Upper lobe of right lung (tissue), 1 donor: Measurements from ENCODE around the gene KRT76. TPM values are rescaled to one million over a fixed set of nuclear protein-coding genes. Genes with fewer than 3 reads are reported as not detected.

Experiments
- ATAC-seq: fragments of 200-7000 bp; cut with Tn5 transposase; one replicate; pipeline ENCODE4 v1.9.1; 2020; ENCODE audit warnings: mild to moderate bottlenecking, moderate library complexity
- DNase-seq: peaks from one replicate; pipeline ENCODE4 v3.0.0-alpha.2; 2020
- H3K27ac ChIP-seq: fragments of 200-600 bp; one replicate; pipeline ENCODE4 v1.8.0; 2022
- H3K27me3 ChIP-seq: fragments of 200-600 bp; one replicate; pipeline ENCODE4 v1.8.0; 2022; ENCODE audit warnings: mild to moderate bottlenecking
- H3K36me3 ChIP-seq: fragments of 200-600 bp; one replicate; pipeline ENCODE4 v1.8.0; 2022
- H3K4me1 ChIP-seq: fragments of 200-600 bp; one replicate; pipeline ENCODE4 v1.8.0; 2022
- H3K4me3 ChIP-seq: fragments of 200-600 bp; one replicate; pipeline ENCODE4 v1.8.0; 2022; ENCODE audit warnings: mild to moderate bottlenecking
- H3K9me3 ChIP-seq: fragments of 200-600 bp; one replicate; pipeline ENCODE4 v1.8.0; 2022
- intact Hi-C: fragments of 100-400 bp; cut with DNase I; formaldehyde crosslinking; loops from one replicate; pipeline ENCODE4 v1.11.0; 2022
- total RNA-seq: library from RNA; stranded (reverse); fragmentation: NEBNext Ultra II Directional; extraction: Animal tissue kit (Norgen Biotek cat#: 25700); gene quantifications from one replicate; pipeline ENCODE4 v1.2.1, GENCODE V29; 2021
- TF ChIP-seq, protein P1 (sequence below): fragments of 200-600 bp; IDR thresholded peaks from one replicate; pipeline ENCODE4 v1.8.0; 2022; ENCODE audit warnings: antibody characterized with exemption
- donor health status: DM: no; HTN: yes; CAD: no; lungs with severe emphysema.

KRT76 gene
- total RNA-seq, 1 donor from 2014 or later: not detected

DNA sequence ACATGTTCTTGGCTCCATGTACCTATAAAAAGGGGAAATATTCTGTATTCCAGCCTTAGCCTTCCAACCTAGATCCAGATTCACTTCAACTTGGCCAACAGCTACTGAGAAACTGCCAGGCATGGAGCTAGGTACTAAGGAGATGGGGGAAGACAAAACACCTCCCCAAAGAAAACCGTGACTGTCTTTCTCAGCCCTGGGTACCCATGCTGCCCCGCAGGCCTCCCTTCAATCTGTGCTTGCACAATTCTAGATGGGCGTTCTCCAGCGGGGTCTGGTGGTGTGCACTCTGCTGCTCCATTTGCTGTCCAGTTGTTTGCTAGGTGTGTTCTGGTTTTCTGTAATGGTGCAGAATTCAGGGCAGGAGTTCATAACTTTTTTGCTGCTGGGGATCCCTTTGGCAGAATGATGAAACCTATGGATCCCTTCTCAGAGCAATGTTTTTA is 37.6 kb upstream of the KRT76 start:
- Histone ChIP-seq H3K36me3 (no peaks in the 10 kb centered on the region), H3K27ac (no peak overlapping the region), H3K4me1 (peaks cover 15% of the 10 kb centered on the region), H3K4me3 (no peak overlapping the region), H3K27me3 (peaks cover 28% of the 10 kb centered on the region), H3K9me3 (no peaks in the 10 kb centered on the region)
- intact Hi-C loops: no loop called here
- DNase-seq: peak; percentile 48
- TF ChIP-seq, protein P1, sequence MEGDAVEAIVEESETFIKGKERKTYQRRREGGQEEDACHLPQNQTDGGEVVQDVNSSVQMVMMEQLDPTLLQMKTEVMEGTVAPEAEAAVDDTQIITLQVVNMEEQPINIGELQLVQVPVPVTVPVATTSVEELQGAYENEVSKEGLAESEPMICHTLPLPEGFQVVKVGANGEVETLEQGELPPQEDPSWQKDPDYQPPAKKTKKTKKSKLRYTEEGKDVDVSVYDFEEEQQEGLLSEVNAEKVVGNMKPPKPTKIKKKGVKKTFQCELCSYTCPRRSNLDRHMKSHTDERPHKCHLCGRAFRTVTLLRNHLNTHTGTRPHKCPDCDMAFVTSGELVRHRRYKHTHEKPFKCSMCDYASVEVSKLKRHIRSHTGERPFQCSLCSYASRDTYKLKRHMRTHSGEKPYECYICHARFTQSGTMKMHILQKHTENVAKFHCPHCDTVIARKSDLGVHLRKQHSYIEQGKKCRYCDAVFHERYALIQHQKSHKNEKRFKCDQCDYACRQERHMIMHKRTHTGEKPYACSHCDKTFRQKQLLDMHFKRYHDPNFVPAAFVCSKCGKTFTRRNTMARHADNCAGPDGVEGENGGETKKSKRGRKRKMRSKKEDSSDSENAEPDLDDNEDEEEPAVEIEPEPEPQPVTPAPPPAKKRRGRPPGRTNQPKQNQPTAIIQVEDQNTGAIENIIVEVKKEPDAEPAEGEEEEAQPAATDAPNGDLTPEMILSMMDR: no peak
- ATAC-seq: peak; percentile 4

DNA sequence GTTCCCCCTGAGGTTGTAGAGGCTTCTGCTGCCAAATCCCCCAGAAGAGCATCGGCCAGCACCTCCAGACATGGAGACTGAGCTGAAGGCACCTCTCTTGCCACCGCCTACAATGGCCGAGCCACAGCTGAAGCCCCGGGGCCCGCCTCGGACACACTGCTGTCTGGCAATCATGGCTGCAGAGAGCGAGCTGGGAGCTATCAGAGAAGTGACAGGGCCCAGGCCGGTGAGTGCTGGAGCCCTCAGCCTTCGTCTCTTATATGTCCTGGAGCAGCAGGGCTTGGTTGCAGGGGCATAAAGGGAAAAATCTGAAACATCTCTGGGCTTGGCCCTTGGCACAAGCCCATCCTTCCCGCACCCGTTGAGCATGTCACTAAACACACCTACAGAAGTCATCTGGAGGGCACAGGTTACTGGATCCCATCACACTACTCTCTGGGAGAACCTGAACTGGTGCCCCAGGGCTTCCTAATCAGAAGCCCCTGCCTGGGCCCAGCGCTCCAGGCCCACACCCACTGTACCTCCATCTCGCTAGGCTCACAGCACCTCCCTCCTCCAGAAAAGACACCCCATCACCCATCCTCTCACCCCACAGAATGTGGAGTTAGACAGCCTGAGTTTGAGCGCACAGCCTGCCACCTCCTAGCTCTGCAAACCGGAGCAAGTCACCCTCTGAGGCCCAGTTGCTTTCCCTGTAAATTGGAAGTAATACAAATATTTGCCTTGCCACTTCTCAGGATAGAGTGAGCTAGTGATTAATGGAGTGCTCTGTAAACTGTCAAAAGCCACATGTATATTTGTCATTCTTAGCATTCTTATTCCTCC is 37.0 kb upstream of the KRT76 start, which contains the start of gene KRT4:
TSS of gene KRT4 (minus strand) at position 232 of the 825 bp plus-strand sequence. CDS start at position 174, 58 bp downstream.
- Histone ChIP-seq H3K9me3 (no peaks in the 10 kb centered on the region), H3K36me3 (no peaks in the 10 kb centered on the region), H3K4me1 (peaks cover 15% of the 10 kb centered on the region), H3K4me3 (no peak within 1 kb of the TSS), H3K27me3 (peaks cover 24% of the 10 kb centered on the region), H3K27ac (no peak within 1 kb of the TSS)
- TF ChIP-seq, protein P1: no peak
- DNase-seq (peak; percentile 57), ATAC-seq (peak; percentile 89)
- intact Hi-C loops: no loop called here

DNA sequence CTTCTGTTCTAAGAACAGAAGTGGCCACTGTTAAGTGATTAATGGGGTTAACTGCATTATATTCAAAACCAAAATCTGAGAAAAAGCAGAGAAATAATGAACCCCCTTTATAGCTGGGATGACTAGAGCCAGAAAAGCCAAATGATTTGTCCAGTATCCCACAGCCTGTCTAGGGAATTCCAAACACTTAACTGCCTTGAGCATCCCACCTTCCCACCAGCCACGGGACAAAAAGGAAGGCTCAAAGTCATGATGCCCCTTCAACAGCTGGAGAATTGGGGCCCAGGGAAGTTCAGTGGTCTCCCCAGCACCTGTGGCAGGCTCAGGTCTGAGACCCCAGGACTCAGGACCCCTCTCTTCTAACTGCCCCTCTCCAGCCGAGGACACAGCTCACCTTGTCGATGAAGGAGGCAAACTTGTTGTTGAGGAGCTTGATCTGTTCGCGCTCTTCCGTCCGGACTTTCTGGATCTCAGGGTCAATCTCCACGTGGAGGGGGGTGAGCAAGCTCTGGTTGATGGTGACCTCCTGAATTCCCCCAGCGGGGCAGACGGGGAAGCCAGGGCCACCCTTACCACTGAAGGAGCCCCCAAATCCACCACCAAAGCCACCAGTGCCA is 36.2 kb upstream of the KRT76 start:
- Histone ChIP-seq H3K27ac (no peak overlapping the region), H3K27me3 (peaks cover 16% of the 10 kb centered on the region), H3K4me3 (no peak overlapping the region), H3K4me1 (peaks cover 15% of the 10 kb centered on the region), H3K9me3 (no peaks in the 10 kb centered on the region), H3K36me3 (no peaks in the 10 kb centered on the region)
- intact Hi-C loops: no loop called here
- TF ChIP-seq, protein P1: no peak
- DNase-seq (peak; percentile 44), ATAC-seq (no peak)

DNA sequence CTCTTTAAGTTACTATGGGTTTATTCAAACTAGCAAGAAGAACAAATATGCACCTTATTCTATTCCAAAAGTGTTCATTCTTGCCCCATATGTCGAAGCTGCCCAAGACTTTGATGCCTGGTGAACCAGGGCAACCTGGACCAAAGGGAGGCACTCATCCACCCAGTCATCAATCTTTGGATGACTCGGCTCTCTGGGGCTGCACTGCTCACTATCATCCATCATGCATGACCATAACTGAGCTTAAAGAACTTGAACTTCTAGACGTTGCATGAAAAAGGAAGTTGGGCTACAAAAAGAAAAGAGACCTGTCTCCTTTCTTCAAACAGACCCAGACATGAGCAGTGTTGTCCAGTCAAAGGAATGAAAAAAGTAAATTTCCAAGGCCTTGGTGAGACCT is 35.6 kb upstream of the KRT76 start:
- Histone ChIP-seq H3K4me3 (no peak overlapping the region), H3K9me3 (no peaks in the 10 kb centered on the region), H3K27me3 (peaks cover 10% of the 10 kb centered on the region), H3K4me1 (peaks cover 15% of the 10 kb centered on the region), H3K36me3 (no peaks in the 10 kb centered on the region), H3K27ac (no peak overlapping the region)
- DNase-seq: peak; percentile 1
- no peak for ATAC-seq
- intact Hi-C loops: no loop called here
- TF ChIP-seq, protein P1: no peak

DNA sequence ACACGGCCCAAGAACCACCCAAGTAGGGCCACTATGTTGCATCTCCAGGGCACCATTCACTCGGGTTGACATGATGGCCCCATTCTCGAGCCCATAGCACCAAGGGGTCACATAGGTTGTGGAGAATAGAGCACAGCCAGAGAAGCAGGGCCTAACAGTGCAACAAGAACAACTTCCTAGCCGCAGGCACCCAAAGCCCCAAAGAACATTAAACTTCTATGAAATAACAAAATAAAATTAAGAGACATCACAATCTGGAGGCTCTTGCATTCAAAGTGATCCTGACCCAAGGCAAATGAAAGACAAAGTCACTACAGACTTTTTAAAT is 34.9 kb upstream of the KRT76 start:
- ATAC-seq: no peak
- H3K4me1 ChIP-seq: peaks cover 15% of the 10 kb centered on the region
- H3K27ac ChIP-seq: no peak overlapping the region
- H3K27me3 ChIP-seq: peaks cover 3% of the 10 kb centered on the region
- intact Hi-C loops: no loop called here
- H3K36me3 ChIP-seq: no peaks in the 10 kb centered on the region
- H3K4me3 ChIP-seq: no peak overlapping the region
- TF ChIP-seq, protein P1: no peak
- H3K9me3 ChIP-seq: no peaks in the 10 kb centered on the region
- DNase-seq: no peak
